ENCODE measurements around the gene AGBL1.

Gene AGBL1

GRCh38 chr15:86802244-86802643 is 722.6 kb downstream of the AGBL1 start:
- H3K4me3 ChIP-seq (ENCODE audit: control insufficient read depth, low read depth, low read length) = no peak overlapping the region
- no peak for TF ChIP-seq CTCF (IDR thresholded peaks at IDR 0.05; ENCODE audit: control insufficient read depth, insufficient read depth, low read depth, low read length, missing control alignments)
- no peak for DNase-seq (ENCODE audit: low read depth)

- no peak overlapping the region for H3K4me3 ChIP-seq (ENCODE audit: control insufficient read depth, low read depth, low read length)
- TF ChIP-seq CTCF (IDR thresholded peaks at IDR 0.05; ENCODE audit: control insufficient read depth, insufficient read depth, low read depth, low read length, missing control alignments) = no peak
- DNase-seq (ENCODE audit: low read depth) = no peak
Measured at GRCh38 chr15:86804406-86804805, 724.7 kb downstream of the AGBL1 start.

DNA sequence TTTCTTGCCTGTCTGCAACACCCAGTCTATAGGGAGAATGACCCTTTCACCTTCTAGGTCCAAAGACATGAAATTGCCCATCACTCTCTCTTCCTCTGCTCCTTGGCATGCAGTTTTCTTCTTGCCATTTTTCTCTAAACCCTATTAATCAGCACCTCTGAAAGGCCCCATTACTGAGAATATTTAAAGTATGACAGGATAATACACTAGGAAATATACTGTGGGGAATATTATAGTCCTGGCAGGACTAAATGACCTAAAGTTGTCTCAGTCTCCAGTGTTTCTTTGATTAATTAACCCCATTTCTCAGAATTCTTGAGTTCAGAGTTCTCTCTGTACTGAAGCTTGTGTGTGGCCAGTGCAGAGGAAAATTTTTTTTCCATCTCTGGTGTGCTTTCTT is 730.7 kb downstream of the AGBL1 start:
- H3K4me3 ChIP-seq (ENCODE audit: control insufficient read depth, low read depth, low read length) = no peak overlapping the region
- DNase-seq (ENCODE audit: low read depth) = no peak
- TF ChIP-seq CTCF (IDR thresholded peaks at IDR 0.05; ENCODE audit: control insufficient read depth, insufficient read depth, low read depth, low read length, missing control alignments) = no peak

- no peak for DNase-seq (ENCODE audit: low read depth)
- TF ChIP-seq CTCF (IDR thresholded peaks at IDR 0.05; ENCODE audit: control insufficient read depth, insufficient read depth, low read depth, low read length, missing control alignments) = no peak
- no peak overlapping the region for H3K4me3 ChIP-seq (ENCODE audit: control insufficient read depth, low read depth, low read length)
Measured at GRCh38 chr15:86813892-86814291, 734.2 kb downstream of the AGBL1 start.

GRCh38 chr15:86829245-86829644 is 749.6 kb downstream of the AGBL1 start:
- no peak overlapping the region for H3K4me3 ChIP-seq (ENCODE audit: control insufficient read depth, low read depth, low read length)
- TF ChIP-seq CTCF (IDR thresholded peaks at IDR 0.05; ENCODE audit: control insufficient read depth, insufficient read depth, low read depth, low read length, missing control alignments) = no peak
- no peak for DNase-seq (ENCODE audit: low read depth)

DNA sequence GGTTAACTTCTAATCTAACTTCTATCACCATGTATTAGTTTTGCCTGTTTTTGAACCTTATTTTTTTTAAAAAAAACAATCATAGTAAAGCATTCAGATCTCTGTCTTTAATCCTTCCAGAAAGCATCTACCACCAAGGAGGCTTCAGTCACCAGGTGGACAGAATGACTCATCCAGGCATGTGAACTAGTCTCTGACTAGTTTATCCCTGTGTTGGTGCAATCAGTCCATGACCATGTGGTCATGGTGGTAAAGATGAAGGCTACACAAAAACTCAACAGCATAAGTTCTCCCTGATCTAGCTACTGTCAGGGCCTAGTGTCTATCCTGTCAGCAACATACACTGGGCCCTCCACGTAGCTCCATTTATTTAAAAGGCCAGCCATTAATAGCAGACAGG is 750.6 kb downstream of the AGBL1 start:
- no peak overlapping the region for H3K4me3 ChIP-seq (ENCODE audit: control insufficient read depth, low read depth, low read length)
- TF ChIP-seq CTCF (IDR thresholded peaks at IDR 0.05; ENCODE audit: control insufficient read depth, insufficient read depth, low read depth, low read length, missing control alignments) = no peak
- no peak for DNase-seq (ENCODE audit: low read depth)

DNA sequence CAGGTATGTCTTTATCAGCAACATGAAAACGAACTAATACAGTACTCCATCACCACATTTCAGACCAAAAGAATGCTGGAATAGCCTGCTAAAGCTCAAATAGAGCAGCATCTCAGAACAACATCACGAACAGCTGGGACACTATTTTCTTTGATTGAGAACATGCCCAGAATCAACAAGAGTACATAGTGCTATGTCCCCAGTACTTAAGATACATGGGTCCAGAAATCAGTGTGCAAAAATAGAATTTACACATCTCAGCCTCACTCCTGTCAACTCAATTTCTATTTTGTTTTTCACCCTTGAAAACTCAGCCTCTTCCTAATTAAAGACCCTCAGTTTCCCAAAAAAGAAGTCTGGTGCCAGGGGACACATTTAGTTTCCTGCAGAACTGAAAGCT is 753.9 kb downstream of the AGBL1 start:
- no peak overlapping the region for H3K4me3 ChIP-seq (ENCODE audit: control insufficient read depth, low read depth, low read length)
- DNase-seq (ENCODE audit: low read depth) = no peak
- TF ChIP-seq CTCF (IDR thresholded peaks at IDR 0.05; ENCODE audit: control insufficient read depth, insufficient read depth, low read depth, low read length, missing control alignments) = no peak

All from AG09309 (cell line).